C4-2B (cell line): ENCODE data around the gene PRICKLE2.

Experiments used
- CTCF ChIP-seq: fragments of 450-650 bp; conservative IDR thresholded peaks from 2 replicates; pipeline ENCODE4 v1.5.1; 2017; ENCODE audit warnings: mild to moderate bottlenecking
- ZFX ChIP-seq: fragments of 450-650 bp; IDR thresholded peaks from 2 replicates; pipeline ENCODE4 v1.6.1; 2017

GRCh38 chr3:64264501-64265109, 39.3 kb upstream of the PRICKLE2 start:
- TF ChIP-seq CTCF (no peak), ZFX (no peak)
